IPS DF 6.9 (cell line): Measurements from ENCODE around the gene UPF2.

Source experiments
- DNase-seq: peaks from one replicate; pipeline ENCODE4 v3.0.0-alpha.2; 2013; ENCODE audit warnings: low read depth, low spot score
- H3K27ac ChIP-seq: one replicate; pipeline ENCODE4 v1.5.1; 2013; ENCODE audit warnings: low read length, control low read depth
- H3K27me3 ChIP-seq: 2 replicates; pipeline ENCODE4 v1.6.1; 2013; ENCODE audit warnings: mild to moderate bottlenecking, low read length; ENCODE audit not compliant: control insufficient read depth, insufficient read depth
- H3K36me3 ChIP-seq: 2 replicates; pipeline ENCODE4 v1.6.1; 2013; ENCODE audit warnings: low read length; ENCODE audit not compliant: control insufficient read depth, insufficient read depth
- H3K4me1 ChIP-seq: 2 replicates; pipeline ENCODE4 v1.6.1; 2013; ENCODE audit warnings: low read length; ENCODE audit not compliant: control insufficient read depth, insufficient read depth
- H3K4me3 ChIP-seq: 2 replicates; pipeline ENCODE4 v1.5.1; 2013; ENCODE audit warnings: mild to moderate bottlenecking, low read length
- H3K9me3 ChIP-seq: 2 replicates; pipeline ENCODE4 v1.6.1; 2013; ENCODE audit warnings: low read length, inconsistent platforms; ENCODE audit not compliant: control insufficient read depth, insufficient read depth
- WGBS: extraction: QIAGEN DNeasy Blood & Tissue Kit; methylation state at CpG from one replicate; pipeline ENCODE4 v1.1.7; 2013; ENCODE audit warnings: mixed read lengths, missing lambda C conversion rate; ENCODE audit not compliant: insufficient read length, insufficient coverage; 5-methylcytosine and 5-hydroxymethylcytosine counted together

The UPF2 gene

GRCh38 chr10:12045596-12045995, 3.0 kb upstream of the UPF2 start:
- no peaks in the 10 kb centered on the region for H3K9me3 ChIP-seq
- no CpG with 5 or more reads among the region's 5 CpGs for WGBS

GRCh38 chr10:12042409-12042796, 206 bp downstream of the UPF2 start:
- WGBS: no CpG with 5 or more reads among the region's 31 CpGs
- H3K9me3 ChIP-seq: no peaks in the 10 kb centered on the region
- H3K36me3 ChIP-seq: no peaks in the 10 kb centered on the region
- H3K27me3 ChIP-seq: no peaks in the 10 kb centered on the region
- H3K27ac ChIP-seq: no peak overlapping the region
- no peaks in the 10 kb centered on the region for H3K4me1 ChIP-seq
- no peak for DNase-seq
- peak overlapping the region; percentile 92 for H3K4me3 ChIP-seq

More at GRCh38 chr10:12045596-12045995, 3.0 kb upstream of the UPF2 start:
- Histone ChIP-seq H3K4me1 (no peaks in the 10 kb centered on the region), H3K27ac (no peak overlapping the region), H3K4me3 (no peak overlapping the region), H3K36me3 (no peaks in the 10 kb centered on the region), H3K27me3 (no peaks in the 10 kb centered on the region)
- no peak for DNase-seq

DNA sequence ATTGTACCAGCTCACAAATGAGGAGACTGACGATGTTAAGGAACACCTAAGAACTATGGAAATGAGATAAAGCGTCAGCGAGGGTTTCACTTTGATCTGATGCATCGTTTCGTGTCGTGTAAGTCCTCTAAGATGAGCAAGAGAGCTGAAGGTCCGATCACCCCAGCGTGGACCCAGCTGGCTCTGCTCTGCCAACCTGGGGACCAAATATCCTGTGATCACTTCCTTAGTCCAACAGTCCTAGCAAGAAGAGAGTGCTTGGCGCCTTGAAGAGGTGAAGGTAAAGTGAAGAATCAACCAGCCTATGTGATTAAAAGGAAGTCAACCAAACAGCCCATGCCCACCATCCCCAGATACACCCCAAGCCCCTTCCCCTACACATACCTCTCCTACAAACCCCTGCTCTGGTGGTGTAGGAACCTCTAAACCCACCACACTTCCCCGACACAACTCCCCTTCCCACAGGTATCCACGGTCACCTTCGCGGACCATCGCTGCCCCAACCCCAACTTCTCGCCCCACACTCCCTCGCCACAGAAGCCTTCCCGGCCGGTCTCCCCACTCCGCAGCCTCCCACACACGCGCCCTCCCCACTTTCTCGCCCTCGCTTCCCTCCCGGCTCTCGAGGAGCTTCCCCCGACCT, 722 bp downstream of the UPF2 start:
- no peak for DNase-seq
- no CpG with 5 or more reads among the region's 26 CpGs for WGBS
- Histone ChIP-seq H3K4me3 (peak overlapping the region; percentile 92), H3K27me3 (no peaks in the 10 kb centered on the region), H3K36me3 (no peaks in the 10 kb centered on the region), H3K9me3 (no peaks in the 10 kb centered on the region), H3K27ac (no peak overlapping the region), H3K4me1 (no peaks in the 10 kb centered on the region)

GRCh38 chr10:12036073-12036655, 6.4 kb downstream of the UPF2 start:
- no peak overlapping the region for H3K27ac ChIP-seq
- H3K9me3 ChIP-seq: no peaks in the 10 kb centered on the region
- no CpG with 5 or more reads among the region's 3 CpGs for WGBS
- no peak overlapping the region for H3K4me3 ChIP-seq
- no peaks in the 10 kb centered on the region for H3K27me3 ChIP-seq
- DNase-seq: no peak
- peaks cover 3% of the 10 kb centered on the region; the same call in 1 of the 2 replicates for H3K36me3 ChIP-seq
- H3K4me1 ChIP-seq: no peaks in the 10 kb centered on the region

DNA sequence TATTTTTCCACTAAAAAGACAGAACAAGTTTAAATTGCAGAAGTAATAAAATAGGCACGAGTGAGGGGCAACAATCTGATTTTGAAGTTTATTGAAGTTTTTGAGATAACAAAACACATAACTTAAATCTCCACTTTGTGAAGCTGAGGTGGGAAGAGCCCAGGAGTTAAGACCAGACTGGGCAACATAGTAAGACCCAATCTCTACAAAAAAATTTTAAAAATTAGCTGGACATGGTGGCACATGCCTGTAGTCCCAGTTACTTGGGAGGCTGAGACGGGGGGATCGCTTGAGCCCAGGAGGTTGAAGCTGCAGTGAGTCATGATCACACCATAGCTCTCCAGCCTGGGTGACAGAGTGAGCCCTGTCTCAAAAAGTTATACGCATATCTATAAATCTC, 11.2 kb downstream of the UPF2 start:
- Histone ChIP-seq H3K27me3 (no peaks in the 10 kb centered on the region), H3K4me3 (no peak overlapping the region), H3K36me3 (peaks cover 6% of the 10 kb centered on the region; the same call in 1 of the 2 replicates), H3K27ac (no peak overlapping the region), H3K9me3 (no peaks in the 10 kb centered on the region), H3K4me1 (no peaks in the 10 kb centered on the region; the same call in 1 of the 2 replicates)
- DNase-seq: no peak
- WGBS: no CpG with 5 or more reads among the region's 4 CpGs

GRCh38 chr10:12027539-12027938, 15.1 kb downstream of the UPF2 start:
- H3K36me3 ChIP-seq: peaks cover 3% of the 10 kb centered on the region; the same call in 1 of the 2 replicates
- H3K27ac ChIP-seq: no peak overlapping the region
- no peak overlapping the region for H3K4me3 ChIP-seq
- no peaks in the 10 kb centered on the region for H3K27me3 ChIP-seq
- DNase-seq: no peak
- WGBS: no CpG with 5 or more reads among the region's 2 CpGs
- no peaks in the 10 kb centered on the region; the same call in 1 of the 2 replicates for H3K4me1 ChIP-seq
- H3K9me3 ChIP-seq: no peaks in the 10 kb centered on the region

DNA sequence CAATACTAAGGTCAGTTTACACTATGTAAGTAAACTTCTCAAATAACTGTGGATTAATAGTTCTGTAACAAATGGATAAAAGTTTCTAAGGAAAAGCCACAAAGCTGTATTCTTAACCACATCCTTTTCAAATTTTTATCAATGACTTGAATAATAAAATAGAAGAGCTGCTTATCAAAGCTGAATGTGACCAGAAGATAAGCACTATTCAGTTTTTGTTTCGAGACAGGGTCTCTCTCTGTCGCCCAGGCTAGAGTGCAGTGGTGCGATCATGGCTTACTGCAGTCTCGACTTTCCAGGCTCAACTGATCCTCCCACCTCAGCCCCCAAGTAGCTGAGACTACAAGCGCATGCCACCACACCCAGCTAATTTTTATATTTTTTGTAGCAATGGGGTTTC, 17.0 kb downstream of the UPF2 start:
- no peak overlapping the region for H3K27ac ChIP-seq
- H3K4me1 ChIP-seq: no peaks in the 10 kb centered on the region; the same call in 1 of the 2 replicates
- no peak for DNase-seq
- no peaks in the 10 kb centered on the region for H3K9me3 ChIP-seq
- peaks cover 3% of the 10 kb centered on the region; the same call in 1 of the 2 replicates for H3K36me3 ChIP-seq
- no CpG with 5 or more reads among the region's 5 CpGs for WGBS
- H3K4me3 ChIP-seq: no peak overlapping the region
- no peaks in the 10 kb centered on the region for H3K27me3 ChIP-seq

DNA sequence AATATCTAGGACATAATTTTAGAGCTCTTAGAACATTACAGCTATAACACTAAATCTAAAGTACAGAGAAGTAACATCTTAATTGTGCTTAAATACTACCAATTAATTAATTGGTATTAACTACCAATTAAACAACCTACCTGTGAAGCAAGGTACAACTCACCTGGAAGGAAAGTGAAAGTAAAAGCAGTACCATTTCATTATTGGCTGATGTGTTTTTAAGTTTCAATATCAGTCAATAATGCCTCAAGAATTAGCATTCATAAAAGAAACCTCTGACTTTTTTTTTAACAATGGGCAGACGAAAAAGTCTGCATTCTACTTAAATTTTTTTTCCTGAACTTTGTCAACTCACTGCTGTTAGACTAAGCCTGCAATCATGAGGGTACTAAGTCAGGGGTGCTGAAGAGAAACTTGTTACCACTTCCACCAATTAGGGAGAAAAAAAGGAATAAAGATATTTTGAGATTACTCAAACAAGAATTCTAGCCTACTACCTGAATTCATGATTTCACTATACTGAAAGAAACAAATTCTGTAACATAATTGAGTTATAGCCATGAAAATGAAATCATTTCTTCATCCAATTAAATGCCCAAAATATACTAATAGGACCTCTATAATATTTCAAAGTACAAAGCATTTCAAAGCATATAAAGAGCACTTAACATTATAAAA, 19.9 kb downstream of the UPF2 start:
- Histone ChIP-seq H3K27me3 (no peaks in the 10 kb centered on the region), H3K9me3 (no peaks in the 10 kb centered on the region), H3K36me3 (no peaks in the 10 kb centered on the region), H3K4me3 (no peak overlapping the region), H3K27ac (no peak overlapping the region), H3K4me1 (no peaks in the 10 kb centered on the region; the same call in 1 of the 2 replicates)
- no peak for DNase-seq
- WGBS: no CpG with 5 or more reads among the region's 1 CpG

- H3K27ac ChIP-seq: no peak overlapping the region
- H3K27me3 ChIP-seq: no peaks in the 10 kb centered on the region
- no CpG with 5 or more reads among the region's 2 CpGs for WGBS
These were observed 22.0 kb downstream of the UPF2 start for GRCh38 chr10:12020574-12020973.

GRCh38 chr10:12019283-12019971, 23.2 kb downstream of the UPF2 start:
- WGBS: no CpG with 5 or more reads among the region's 9 CpGs

More at GRCh38 chr10:12020574-12020973, 22.0 kb downstream of the UPF2 start:
- no peak for DNase-seq
- Histone ChIP-seq H3K36me3 (no peaks in the 10 kb centered on the region), H3K9me3 (no peaks in the 10 kb centered on the region), H3K4me1 (no peaks in the 10 kb centered on the region), H3K4me3 (no peak overlapping the region)

More at GRCh38 chr10:12019283-12019971, 23.2 kb downstream of the UPF2 start:
- no peaks in the 10 kb centered on the region for H3K36me3 ChIP-seq
- DNase-seq: no peak
- H3K4me3 ChIP-seq: no peak overlapping the region
- no peaks in the 10 kb centered on the region for H3K4me1 ChIP-seq
- H3K27ac ChIP-seq: no peak overlapping the region
- no peaks in the 10 kb centered on the region for H3K9me3 ChIP-seq
- no peaks in the 10 kb centered on the region for H3K27me3 ChIP-seq
